GM12878 (cell line): ENCODE measurements around the gene APOH. TPM values are rescaled to one million over a fixed set of nuclear protein-coding genes. Genes with fewer than 3 reads are reported as not detected.

Source experiments
- ASH2L ChIP-seq: fragments of 300-600, 200-600 bp; sonication (generic); IDR thresholded peaks from 2 replicates; pipeline ENCODE4 v1.6.1; 2017; ENCODE audit warnings: low read depth, mild to moderate bottlenecking, borderline replicate concordance
- BACH1 ChIP-seq: fragments of 450-650 bp; IDR thresholded peaks from 2 replicates; pipeline ENCODE4 v1.6.1; 2017; ENCODE audit warnings: mild to moderate bottlenecking, borderline replicate concordance
- BCL3 ChIP-seq: IDR thresholded peaks from 2 replicates; pipeline ENCODE4 v1.6.1; 2011; ENCODE audit warnings: borderline replicate concordance, low read depth, mild to moderate bottlenecking, moderate library complexity, low read length; ENCODE audit not compliant: insufficient read depth, poor library complexity, severe bottlenecking
- BRCA1 ChIP-seq: IDR thresholded peaks from 2 replicates; pipeline ENCODE4 v1.6.1; 2011; ENCODE audit warnings: low read depth, low read length, improper control_type of control experiment
- EP300 ChIP-seq, 2 experiments: fragments of 150-350 bp in 1 of 2; IDR thresholded peaks; 2 replicates each; pipeline ENCODE4 v1.6.1; 2011 to 2012; ENCODE audit warnings: low read depth in 2 of 2, low read length in 2 of 2, borderline replicate concordance in 1 of 2, improper control_type of control experiment in 1 of 2, inconsistent platforms in 1 of 2; ENCODE audit not compliant: control insufficient read depth in 1 of 2
- FOXK2 ChIP-seq: fragments of 450-650 bp; IDR thresholded peaks from 2 replicates; pipeline ENCODE4 v1.6.1; 2017; ENCODE audit warnings: mild to moderate bottlenecking, moderate library complexity
- HCFC1 ChIP-seq: fragments of 150-350 bp; IDR thresholded peaks from 2 replicates; pipeline ENCODE4 v1.6.1; 2014; ENCODE audit warnings: low read length
- HDAC2 ChIP-seq: fragments of 200-600 bp; sonication (generic); IDR thresholded peaks from 2 replicates; pipeline ENCODE4 v1.6.1; 2017
- IRF5 ChIP-seq: fragments of 450-650 bp; IDR thresholded peaks from 2 replicates; pipeline ENCODE4 v1.6.1; 2017; ENCODE audit warnings: borderline replicate concordance
- LARP7 ChIP-seq: fragments of 450-650 bp; IDR thresholded peaks from 2 replicates; pipeline ENCODE4 v1.6.1; 2017; ENCODE audit warnings: mild to moderate bottlenecking
- MAX ChIP-seq: IDR thresholded peaks from 2 replicates; pipeline ENCODE4 v1.6.1; 2012; ENCODE audit warnings: low read depth, low read length, improper control_type of control experiment
- MTA3 ChIP-seq: IDR thresholded peaks from 2 replicates; pipeline ENCODE4 v1.6.1; 2012; ENCODE audit warnings: low read length, inconsistent platforms, borderline replicate concordance
- MYB ChIP-seq: fragments of 150-350 bp; IDR thresholded peaks from 2 replicates; pipeline ENCODE4 v1.6.1; 2014; ENCODE audit warnings: mild to moderate bottlenecking, low read depth, low read length, borderline replicate concordance
- NR2C2 ChIP-seq: IDR thresholded peaks from 2 replicates; pipeline ENCODE4 v1.6.1; 2011; ENCODE audit warnings: borderline replicate concordance, low read depth; ENCODE audit not compliant: control insufficient read depth, insufficient read length
- PBX3 ChIP-seq: IDR thresholded peaks from 2 replicates; pipeline ENCODE4 v1.6.1; 2011; ENCODE audit warnings: mild to moderate bottlenecking, low read depth, low read length, moderate library complexity; ENCODE audit not compliant: insufficient replicate concordance
- POLR2A ChIP-seq: IDR thresholded peaks from 2 replicates; pipeline ENCODE4 v1.6.1; 2011; ENCODE audit warnings: low read depth, mild to moderate bottlenecking, low read length
- RAD51 ChIP-seq: fragments of 450-650 bp; IDR thresholded peaks from 2 replicates; pipeline ENCODE4 v1.6.1; 2016; ENCODE audit warnings: moderate library complexity, mild to moderate bottlenecking, inconsistent platforms
- RFX5 ChIP-seq: IDR thresholded peaks from 2 replicates; pipeline ENCODE4 v1.6.1; 2011; ENCODE audit warnings: low read depth, low read length, improper control_type of control experiment
- SKIL ChIP-seq: fragments of 450-650 bp; IDR thresholded peaks from 2 replicates; pipeline ENCODE4 v1.6.1; 2017; ENCODE audit warnings: mild to moderate bottlenecking, low read depth, inconsistent platforms; ENCODE audit not compliant: poor library complexity, severe bottlenecking
- SP1 ChIP-seq: IDR thresholded peaks from one replicate; pipeline ENCODE4 v1.6.1; 2011; ENCODE audit warnings: low read depth, low read length
- SRF ChIP-seq, 2 experiments: IDR thresholded peaks; 2 replicates each; pipeline ENCODE4 v1.6.1; 2011; ENCODE audit warnings: low read depth in 2 of 2, low read length in 2 of 2, mild to moderate bottlenecking in 1 of 2, moderate library complexity in 1 of 2
- SUZ12 ChIP-seq: fragments of 200-600 bp; sonication (generic); IDR thresholded peaks from one replicate; pipeline ENCODE4 v1.6.1; 2018; ENCODE audit warnings: antibody characterized with exemption, mild to moderate bottlenecking; ENCODE audit not compliant: unreplicated experiment
- TCF7 ChIP-seq: IDR thresholded peaks from 2 replicates; pipeline ENCODE4 v1.6.1; 2014; ENCODE audit warnings: antibody characterized with exemption, borderline replicate concordance
- WRNIP1 ChIP-seq: IDR thresholded peaks from 2 replicates; pipeline ENCODE4 v1.6.1; 2011; ENCODE audit warnings: low read depth, low read length, improper control_type of control experiment, borderline replicate concordance
- ZNF24 ChIP-seq: fragments of 450-650 bp; IDR thresholded peaks from 2 replicates; pipeline ENCODE4 v1.6.1; 2017; ENCODE audit warnings: antibody characterized with exemption, mild to moderate bottlenecking
- polyA plus RNA-seq, 11 experiments: library from polyadenylated mRNA; depleted of rRNA in 4 of 11; unstranded in 6 of 11; stranded (reverse) in 5 of 11; fragments of >200 nt; fragmentation: Nextera tagmentation in 4 of 11; fragmentation: Illumina TruSeq in 1 of 11; extraction: Ambion mirVana in 4 of 11; extraction: Trizol in 1 of 11; gene quantifications; 1 replicate in 1 of 11; 2 replicates in 10 of 11; pipeline versions ENCODE4 v1.2.1 to v1.2.3, GENCODE V29; 2011 to 2016; ENCODE audit warnings: inconsistent platforms in 2 of 11, missing spikeins in 2 of 11, low read depth in 1 of 11
- total RNA-seq, 4 experiments: library from RNA; depleted of rRNA in 3 of 4; stranded (reverse); fragments of >200 nt in 3 of 4; fragmentation: Illumina TruSeq in 1 of 4; extraction: Trizol in 1 of 4; gene quantifications; 2 replicates each; pipeline versions ENCODE4 v1.2.1 to v1.2.3, GENCODE V29; 2013 to 2021

The APOH gene
- total and polyA plus RNA-seq, 10 of the 15 experiments (the other 5 are each of a cell fraction or from before 2014, with no cell fraction given), result 1.8 TPM; not detected in 9

- TF ChIP-seq BCL3 (no peak), MYB (no peak), BRCA1 (no peak), TCF7 (no peak), SRF (IDR thresholded peaks at IDR 0.05; ENCODE audit: low read depth in 2 of 2, low read length in 2 of 2) (no peak), HCFC1 (no peak), NR2C2 (no peak), WRNIP1 (no peak), LARP7 (peak; percentile 87), BACH1 (no peak), SUZ12 (no peak), ZNF24 (no peak), MAX (peak; percentile 15; the same call in 1 of the 2 replicates), RAD51 (no peak), MTA3 (no peak), SKIL (no peak), POLR2A (no peak), ASH2L (no peak), EP300 (IDR thresholded peaks at IDR 0.05; ENCODE audit: borderline replicate concordance in 1 of 2, control insufficient read depth in 1 of 2, low read depth in 2 of 2, low read length in 2 of 2) (no peak; a peak in 1 of 4 replicates), PBX3 (no peak), FOXK2 (no peak), HDAC2 (no peak), IRF5 (no peak), SP1 (no peak), RFX5 (0 out of 2 replicates have a peak, but pooled peaks have one; percentile 13)
Measured at GRCh38 chr17:66191593-66192377, 37.4 kb downstream of the APOH start, which contains the start of gene CEP112 (continued).
